ENCODE results near the gene PRDM10. TPM values are rescaled to one million over a fixed set of nuclear protein-coding genes. Genes with fewer than 3 reads are reported as not detected.
A peak's percentile ranks its signal among the peaks of the same experiment; 100 is the strongest.
"Not testable (repeated sequence)": the region's sequence is repeated elsewhere in the genome, so short reads cannot be mapped to it uniquely, and the experiment has no call there.

PRDM10 gene
- 6.0 and 6.5 TPM in 2 replicates for total RNA-seq (2014; rRNA removed; shearing (Covaris generic))

- DNase-seq (ENCODE audit: low read depth), result peak; percentile 92
Observed at GRCh38 chr11:130002352-130002845, at the start of gene PRDM10. PRDM10 (minus strand) TSS chr11:130002835; CDS start chr11:129960964, 41,871 bp downstream.

- no peak for DNase-seq (ENCODE audit: low read depth)
Observed at GRCh38 chr11:130051082-130051481, 48.4 kb upstream of the PRDM10 start.

- no peak for DNase-seq (ENCODE audit: low read depth)
Observed at GRCh38 chr11:130050257-130050656, 47.6 kb upstream of the PRDM10 start.

- no peak for DNase-seq (ENCODE audit: low read depth)
Observed at GRCh38 chr11:130049328-130049771, 46.7 kb upstream of the PRDM10 start.

GRCh38 chr11:130047141-130047540 lies 44.5 kb upstream of the PRDM10 start:
- no peak for DNase-seq (ENCODE audit: low read depth)

- DNase-seq (ENCODE audit: low read depth), result no peak
Observed at GRCh38 chr11:130043575-130043974, 40.9 kb upstream of the PRDM10 start.

- peak; percentile 66 for DNase-seq (ENCODE audit: low read depth)
Observed at GRCh38 chr11:130042093-130042591, 39.5 kb upstream of the PRDM10 start.

- no peak for DNase-seq (ENCODE audit: low read depth)
Observed at GRCh38 chr11:130040281-130040940, 37.8 kb upstream of the PRDM10 start.

- DNase-seq (ENCODE audit: low read depth), result peak; percentile 26
Observed at GRCh38 chr11:130037881-130038585, 35.4 kb upstream of the PRDM10 start.

- peak; percentile 62 for DNase-seq (ENCODE audit: low read depth)
Observed at GRCh38 chr11:130037058-130037457, 34.4 kb upstream of the PRDM10 start.

GRCh38 chr11:130034236-130034635 lies 31.6 kb upstream of the PRDM10 start:
- no peak for DNase-seq (ENCODE audit: low read depth)

GRCh38 chr11:130032931-130033330 lies 30.3 kb upstream of the PRDM10 start:
- DNase-seq (ENCODE audit: low read depth), result no peak

- DNase-seq (ENCODE audit: low read depth), result no peak
Observed at GRCh38 chr11:130031945-130032344, 29.3 kb upstream of the PRDM10 start.

GRCh38 chr11:130031056-130031455 lies 28.4 kb upstream of the PRDM10 start:
- DNase-seq (ENCODE audit: low read depth), result no peak

- no peak for DNase-seq (ENCODE audit: low read depth)
Observed at GRCh38 chr11:130029137-130029536, 26.5 kb upstream of the PRDM10 start.

GRCh38 chr11:130025371-130025770 lies 22.7 kb upstream of the PRDM10 start:
- DNase-seq (ENCODE audit: low read depth), result no peak

GRCh38 chr11:130024361-130024760 lies 21.7 kb upstream of the PRDM10 start:
- DNase-seq (ENCODE audit: low read depth), result no peak

- peak; percentile 86 for DNase-seq (ENCODE audit: low read depth)
Observed at GRCh38 chr11:130023204-130023603, 20.6 kb upstream of the PRDM10 start.

- peak; percentile 7 for DNase-seq (ENCODE audit: low read depth)
Observed at GRCh38 chr11:130022799-130023198, 20.2 kb upstream of the PRDM10 start.

- DNase-seq (ENCODE audit: low read depth), result not testable (repeated sequence)
Observed at GRCh38 chr11:130021606-130022005, 19.0 kb upstream of the PRDM10 start.

GRCh38 chr11:130020323-130020722 lies 17.7 kb upstream of the PRDM10 start:
- no peak for DNase-seq (ENCODE audit: low read depth)

- DNase-seq (ENCODE audit: low read depth), result not testable (repeated sequence)
Observed at GRCh38 chr11:130015846-130016245, 13.2 kb upstream of the PRDM10 start.

GRCh38 chr11:130008326-130008725 lies 5.7 kb upstream of the PRDM10 start:
- no peak for DNase-seq (ENCODE audit: low read depth)

Data from RPMI7951 (cell line).